ENCODE results near the gene GRIN3A. TPM values are rescaled to one million over a fixed set of nuclear protein-coding genes. Genes with fewer than 3 reads are reported as not detected.
"Not testable (repeated sequence)": the region's sequence is repeated elsewhere in the genome, so short reads cannot be mapped to it uniquely, and the experiment has no call there.

GRIN3A gene
- total RNA-seq, 1 experiment from 2014 or later, result not detected

- in situ Hi-C loops (cut with HindIII; ENCODE audit: low sequenced_read_pairs); DNase-seq (ENCODE audit: low spot score): not testable (repeated sequence)
Observed at GRCh38 chr9:101590074-101590473, 148.4 kb downstream of the GRIN3A start.

GRCh38 chr9:101587332-101588043 is 151.0 kb downstream of the GRIN3A start:
- DNase-seq (ENCODE audit: low spot score), result no peak
- in situ Hi-C loops (cut with HindIII; ENCODE audit: low sequenced_read_pairs), result no loop called here

GRCh38 chr9:101586651-101587050 is 151.8 kb downstream of the GRIN3A start:
- no peak for DNase-seq (ENCODE audit: low spot score)
- in situ Hi-C loops (cut with HindIII; ENCODE audit: low sequenced_read_pairs), result no loop called here

GRCh38 chr9:101585740-101586139 is 152.7 kb downstream of the GRIN3A start:
- DNase-seq (ENCODE audit: low spot score), result no peak
- in situ Hi-C loops (cut with HindIII; ENCODE audit: low sequenced_read_pairs), result no loop called here

GRCh38 chr9:101582553-101582952 is 155.9 kb downstream of the GRIN3A start:
- in situ Hi-C loops (cut with HindIII; ENCODE audit: low sequenced_read_pairs), result no loop called here
- DNase-seq (ENCODE audit: low spot score), result no peak

GRCh38 chr9:101579711-101580545 is 158.5 kb downstream of the GRIN3A start:
- in situ Hi-C loops (cut with HindIII; ENCODE audit: low sequenced_read_pairs), result no loop called here
- DNase-seq (ENCODE audit: low spot score), result no peak

GRCh38 chr9:101578378-101578777 is 160.1 kb downstream of the GRIN3A start:
- no peak for DNase-seq (ENCODE audit: low spot score)
- in situ Hi-C loops (cut with HindIII; ENCODE audit: low sequenced_read_pairs), result no loop called here

GRCh38 chr9:101574731-101575333 is 163.6 kb downstream of the GRIN3A start:
- DNase-seq (ENCODE audit: low spot score), result peak; percentile 12
- in situ Hi-C loops (cut with HindIII; ENCODE audit: low sequenced_read_pairs), result no loop called here

- no peak for DNase-seq (ENCODE audit: low spot score)
- in situ Hi-C loops (cut with HindIII; ENCODE audit: low sequenced_read_pairs), result no loop called here
Observed at GRCh38 chr9:101572316-101572715, 166.1 kb downstream of the GRIN3A start.

- in situ Hi-C loops (cut with HindIII; ENCODE audit: low sequenced_read_pairs), result no loop called here
- no peak for DNase-seq (ENCODE audit: low spot score)
Observed at GRCh38 chr9:101571114-101571513, 167.3 kb downstream of the GRIN3A start.

GRCh38 chr9:101569741-101570501 is 168.5 kb downstream of the GRIN3A start:
- no peak for DNase-seq (ENCODE audit: low spot score)
- in situ Hi-C loops (cut with HindIII; ENCODE audit: low sequenced_read_pairs), result no loop called here

- in situ Hi-C loops (cut with HindIII; ENCODE audit: low sequenced_read_pairs), result no loop called here
- DNase-seq (ENCODE audit: low spot score), result no peak
Observed at GRCh38 chr9:101567725-101568350, 170.6 kb downstream of the GRIN3A start.

- in situ Hi-C loops (cut with HindIII; ENCODE audit: low sequenced_read_pairs), result no loop called here
- peak; percentile 3 for DNase-seq (ENCODE audit: low spot score)
Observed at GRCh38 chr9:101566904-101567724, 171.3 kb downstream of the GRIN3A start.

GRCh38 chr9:101564252-101564651 is 174.2 kb downstream of the GRIN3A start:
- in situ Hi-C loops (cut with HindIII; ENCODE audit: low sequenced_read_pairs), result no loop called here
- DNase-seq (ENCODE audit: low spot score), result no peak

GRCh38 chr9:101562966-101563365 is 175.5 kb downstream of the GRIN3A start:
- in situ Hi-C loops (cut with HindIII; ENCODE audit: low sequenced_read_pairs), result no loop called here
- DNase-seq (ENCODE audit: low spot score), result no peak

- no peak for DNase-seq (ENCODE audit: low spot score)
- in situ Hi-C loops (cut with HindIII; ENCODE audit: low sequenced_read_pairs), result no loop called here
Observed at GRCh38 chr9:101561740-101562139, 176.7 kb downstream of the GRIN3A start.

GRCh38 chr9:101549472-101550098 is 188.9 kb downstream of the GRIN3A start:
- in situ Hi-C loops (cut with HindIII; ENCODE audit: low sequenced_read_pairs), result not testable (repeated sequence)
- peak; percentile 21 for DNase-seq (ENCODE audit: low spot score)

Measured in G401 (cell line).